NCI-H345 treated with DMSO at 0.1 percent for 48 hours (cell line): ENCODE data around the gene TNFAIP8.
A peak's percentile ranks its signal among the peaks of the same experiment; 100 is the strongest.

Experiments
- DNase-seq: peaks from one replicate; lab custom pipeline; 2025; ENCODE audit not compliant: unreplicated experiment; lab: John Stamatoyannopoulos, UW

The TNFAIP8 gene

DNA sequence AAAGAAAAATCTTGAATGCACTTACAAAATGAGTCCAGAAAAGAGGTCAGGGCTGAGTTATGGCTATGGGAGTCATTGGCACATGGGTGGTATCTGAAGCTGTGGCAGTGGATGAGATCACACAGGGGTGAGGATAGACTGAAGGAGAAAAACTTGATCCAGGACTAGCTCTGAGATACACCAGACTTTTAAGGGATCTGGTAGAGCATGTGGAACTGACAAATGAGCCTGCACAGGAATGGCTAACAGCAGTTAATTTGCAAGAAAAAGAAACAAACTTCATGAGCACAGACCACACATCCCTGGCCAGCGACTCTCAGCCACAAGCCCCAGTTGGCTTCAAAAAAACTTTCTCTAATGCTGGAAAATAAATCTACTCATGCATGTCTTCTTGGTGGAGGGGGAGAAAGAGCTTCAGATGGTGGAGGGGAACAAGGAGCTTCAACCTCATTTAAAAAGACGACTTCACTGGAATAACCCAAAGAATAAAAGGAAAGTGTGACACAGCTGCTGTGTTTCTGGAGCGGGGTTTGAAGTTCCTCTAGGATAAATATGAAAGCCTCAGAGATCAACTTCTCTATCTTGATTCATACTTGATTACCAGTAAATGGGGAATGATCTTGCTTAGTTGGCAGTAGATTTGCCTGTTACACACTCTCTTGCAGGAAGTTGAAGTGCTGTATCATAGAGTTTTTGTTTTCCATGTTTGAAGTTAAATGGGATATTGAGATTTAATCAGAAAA, 33.6 kb downstream of the TNFAIP8 start:
- DNase-seq: no peak

DNA sequence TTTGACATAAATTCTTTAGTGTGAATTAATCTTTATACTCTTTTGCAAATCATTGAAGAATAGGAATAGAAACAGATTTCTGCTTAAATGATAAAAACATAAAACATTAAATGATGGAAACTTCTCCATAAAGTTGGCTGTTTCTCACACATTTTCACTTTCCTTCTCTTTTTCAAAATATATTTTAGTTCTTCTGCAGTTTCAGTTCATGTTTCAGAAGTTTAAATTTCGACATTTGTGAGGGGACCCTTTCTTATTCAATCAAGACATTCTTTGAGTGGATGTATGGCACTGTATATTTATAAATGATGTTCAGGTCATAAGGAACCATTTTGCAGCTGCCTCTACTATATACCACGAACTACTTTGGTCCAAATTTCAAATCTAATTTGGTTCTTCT, 34.6 kb downstream of the TNFAIP8 start:
- DNase-seq: no peak

DNA sequence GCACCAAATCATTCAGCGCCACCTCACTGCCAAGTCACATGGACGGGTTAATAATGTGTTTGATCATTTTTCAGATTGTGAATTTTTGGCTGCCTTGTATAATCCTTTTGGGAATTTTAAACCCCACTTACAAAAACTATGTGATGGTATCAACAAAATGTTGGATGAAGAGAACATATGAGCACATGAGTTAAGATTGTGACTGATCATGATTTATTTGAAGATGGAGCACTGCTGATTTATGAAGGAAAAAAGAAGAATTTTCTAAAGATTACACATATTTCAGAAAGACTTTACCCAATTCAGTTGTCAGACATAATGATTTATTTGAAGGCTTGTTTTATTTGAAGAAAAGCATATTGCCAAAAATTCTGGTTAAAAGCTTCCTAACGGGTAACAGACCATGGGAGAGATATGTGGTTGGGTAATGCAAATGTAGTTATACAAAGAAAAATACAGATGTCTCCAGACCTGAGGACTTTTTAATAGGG, 37.4 kb downstream of the TNFAIP8 start:
- DNase-seq: no peak

DNA sequence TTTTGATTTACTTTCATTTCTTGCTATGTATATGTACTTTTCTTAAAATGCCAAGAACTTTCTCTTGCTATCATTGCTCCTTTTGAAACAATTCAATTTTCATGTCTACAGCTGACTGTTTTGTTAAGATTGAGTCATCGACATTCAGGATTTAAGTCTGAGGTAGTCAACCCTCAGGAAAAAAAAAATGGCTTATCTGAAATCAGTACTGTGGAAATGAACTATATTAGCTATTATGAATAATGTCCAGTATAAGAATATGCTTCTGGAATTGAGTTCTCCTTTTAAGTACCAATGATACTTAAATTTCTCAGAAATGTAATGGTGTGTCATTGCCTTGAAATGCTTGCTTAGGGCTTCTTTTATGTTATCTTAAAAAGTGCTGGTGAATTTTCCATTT, 37.9 kb downstream of the TNFAIP8 start:
- DNase-seq: no peak

DNA sequence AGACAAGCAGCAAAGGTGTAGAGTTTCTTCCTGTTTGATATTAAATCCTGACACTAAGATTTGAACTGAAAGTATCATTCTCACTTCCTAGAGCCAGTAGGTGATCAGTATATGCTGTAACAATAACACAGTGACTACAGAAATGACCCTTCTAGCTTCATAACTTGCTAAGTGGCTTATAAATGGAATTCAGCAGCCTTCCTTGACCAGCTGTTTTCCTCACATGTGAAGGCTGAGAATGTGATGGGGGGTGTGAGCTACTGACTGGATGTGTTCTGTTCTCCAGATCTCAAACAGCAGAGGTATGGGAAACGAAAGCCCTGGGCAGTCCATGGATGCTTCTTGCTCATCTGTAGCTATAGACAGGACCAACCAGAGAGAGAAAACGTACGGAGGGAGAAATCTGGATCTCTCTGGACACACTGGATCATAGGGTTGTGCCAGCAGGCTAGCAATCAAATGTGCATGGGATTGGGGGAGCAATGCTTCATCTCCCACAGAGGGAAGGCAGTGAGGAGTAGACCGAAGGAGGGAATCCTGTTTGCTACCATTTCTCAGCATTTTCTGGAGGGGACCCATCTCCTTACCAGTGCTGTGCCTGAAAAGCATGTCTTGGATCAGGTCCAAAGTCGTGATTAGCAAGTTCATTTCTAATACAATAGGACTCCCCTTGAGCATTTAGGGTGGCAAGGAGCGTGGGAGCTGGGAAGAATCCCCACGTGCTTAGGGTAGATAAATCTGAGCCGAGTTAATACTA, 39.4 kb downstream of the TNFAIP8 start:
- DNase-seq: no peak

DNA sequence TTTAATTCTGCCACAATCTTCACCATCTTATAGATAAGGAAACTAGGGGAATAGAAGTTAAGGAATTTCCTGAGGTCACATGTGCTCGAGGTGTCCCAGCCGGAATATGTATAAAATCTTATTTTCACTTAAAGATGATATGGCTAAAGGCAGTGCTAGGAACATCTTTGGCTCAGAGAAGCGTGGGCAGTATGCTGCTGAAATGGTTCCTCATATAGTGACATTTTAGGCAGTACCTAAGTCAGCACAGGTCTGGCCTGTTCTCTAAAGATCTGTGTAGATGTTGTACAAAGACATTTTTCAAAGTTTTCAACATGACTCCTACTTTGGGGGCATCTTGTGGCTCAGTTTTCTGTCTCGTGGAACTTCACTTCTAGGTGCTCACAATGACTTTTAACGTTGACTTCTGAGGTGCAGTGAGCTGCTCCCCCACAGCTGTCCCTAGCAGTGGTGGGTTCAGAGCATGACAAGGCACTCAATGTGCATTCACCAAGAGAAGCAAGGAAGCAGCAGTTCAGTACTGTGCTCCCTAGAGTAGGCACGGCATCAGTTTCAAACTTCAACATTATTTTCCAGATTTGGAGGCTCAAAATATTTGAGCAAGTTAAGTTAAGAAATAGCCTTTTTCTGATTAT, 40.3 kb downstream of the TNFAIP8 start:
- DNase-seq: no peak

DNA sequence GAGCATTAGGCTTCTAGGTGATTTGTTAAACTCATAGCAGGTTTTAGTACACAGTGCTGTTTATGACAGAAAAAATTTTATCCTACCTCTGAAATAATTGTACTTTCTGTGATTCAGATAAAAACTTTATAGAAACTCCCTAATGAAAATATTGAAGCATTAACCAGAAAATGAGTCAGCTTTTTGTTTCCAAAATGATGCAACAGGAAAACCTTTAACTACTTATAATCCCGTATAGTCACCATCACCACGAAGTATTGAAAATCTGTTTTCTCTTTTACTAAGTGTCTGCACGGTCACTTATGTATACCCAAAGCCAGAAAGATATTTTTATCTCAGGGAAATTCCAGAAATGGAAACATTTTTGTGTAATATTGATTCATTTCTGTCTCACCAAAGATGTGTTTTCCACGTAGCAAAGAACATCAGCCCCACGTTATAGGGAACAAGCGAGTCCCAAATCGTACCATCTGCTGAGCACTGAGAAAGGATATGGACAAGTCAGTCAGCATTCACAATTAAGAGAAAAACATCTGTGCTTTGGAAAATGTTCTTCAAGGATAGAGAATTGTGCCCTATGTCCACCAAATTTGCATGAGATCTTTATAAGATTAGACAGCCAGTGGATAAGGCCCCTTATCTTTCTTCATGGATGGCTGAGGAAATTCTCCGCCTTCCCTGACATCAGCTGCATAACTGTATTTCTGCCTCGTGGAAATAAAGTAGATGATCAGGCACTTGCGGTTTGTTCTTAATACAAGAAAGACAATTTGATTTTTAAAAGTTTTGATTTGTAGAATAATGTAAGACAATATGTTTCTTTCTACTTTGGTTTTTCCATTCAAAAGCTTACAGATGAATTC, 41.9 kb downstream of the TNFAIP8 start:
- DNase-seq: no peak

DNA sequence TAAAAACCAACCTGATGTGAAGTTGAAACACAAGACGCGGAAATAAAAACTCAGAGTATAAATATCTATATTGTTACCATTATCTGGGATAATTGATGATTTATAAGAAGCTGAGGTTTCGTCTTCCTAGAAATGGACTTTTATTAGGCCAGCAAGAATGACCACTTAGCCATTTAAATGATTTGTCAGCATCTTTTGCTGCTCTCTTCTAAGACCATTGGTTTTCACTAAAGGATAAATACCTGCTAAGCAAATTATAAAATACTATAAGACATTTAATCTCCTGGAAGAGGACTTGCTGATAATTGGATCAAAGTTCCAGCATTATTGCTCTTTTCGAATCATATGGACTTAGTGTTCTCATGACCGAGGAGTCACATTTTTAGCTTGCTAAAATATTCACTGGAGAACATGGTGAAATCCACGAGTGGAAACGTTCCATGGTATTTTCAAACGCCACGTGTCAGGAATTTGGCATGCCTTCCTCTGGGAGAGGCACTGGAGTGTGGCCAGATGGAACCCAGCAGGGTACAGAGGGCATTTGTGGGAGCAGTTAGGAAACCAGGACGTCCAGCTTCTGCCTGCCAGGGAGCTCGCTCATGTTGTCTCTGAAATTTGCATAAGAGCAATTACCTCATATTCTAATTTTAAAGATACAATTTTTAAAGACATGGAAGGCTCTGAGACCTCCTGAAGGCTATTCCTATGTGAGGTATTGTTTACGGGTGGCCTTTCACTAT, 43.1 kb downstream of the TNFAIP8 start:
- DNase-seq: no peak

DNA sequence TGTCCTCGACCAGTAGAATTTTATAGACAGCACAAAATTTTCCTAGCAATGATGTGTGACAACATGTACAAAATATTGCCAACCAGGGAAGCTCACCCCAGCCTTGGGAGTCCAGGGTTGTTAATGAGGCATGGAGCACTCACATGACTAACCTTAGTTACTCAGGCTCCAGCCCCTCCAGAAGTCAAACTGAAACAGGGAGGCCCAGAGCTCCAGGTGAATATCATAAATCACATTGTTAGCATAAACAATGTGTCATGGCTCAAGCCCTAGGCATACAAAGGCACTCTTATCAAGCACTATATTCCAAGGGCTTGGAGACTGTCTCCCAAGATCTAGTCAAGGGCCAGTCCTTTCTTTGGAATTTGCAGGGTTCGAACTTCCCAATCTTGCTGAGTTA, 44.4 kb downstream of the TNFAIP8 start:
- DNase-seq: no peak

DNA sequence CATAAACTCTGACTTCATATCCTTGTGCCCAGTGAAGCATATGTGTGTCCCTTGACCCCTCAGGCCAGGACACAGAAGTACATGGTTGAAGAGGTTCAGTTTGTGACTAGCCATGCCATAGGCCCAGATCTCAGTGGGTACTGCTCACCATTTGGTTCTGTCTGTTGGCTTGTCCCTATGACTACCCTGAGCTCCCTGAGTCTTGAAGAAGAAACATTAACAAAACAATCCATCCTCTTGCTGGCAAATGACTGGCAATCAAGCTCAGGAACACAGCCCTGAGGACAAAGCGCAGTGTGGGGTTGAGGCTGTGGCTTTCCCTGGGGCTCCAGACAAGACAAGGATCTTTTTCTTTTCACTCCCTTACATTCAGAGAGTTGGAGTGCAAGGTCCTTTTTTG, 46.3 kb downstream of the TNFAIP8 start:
- DNase-seq: no peak

DNA sequence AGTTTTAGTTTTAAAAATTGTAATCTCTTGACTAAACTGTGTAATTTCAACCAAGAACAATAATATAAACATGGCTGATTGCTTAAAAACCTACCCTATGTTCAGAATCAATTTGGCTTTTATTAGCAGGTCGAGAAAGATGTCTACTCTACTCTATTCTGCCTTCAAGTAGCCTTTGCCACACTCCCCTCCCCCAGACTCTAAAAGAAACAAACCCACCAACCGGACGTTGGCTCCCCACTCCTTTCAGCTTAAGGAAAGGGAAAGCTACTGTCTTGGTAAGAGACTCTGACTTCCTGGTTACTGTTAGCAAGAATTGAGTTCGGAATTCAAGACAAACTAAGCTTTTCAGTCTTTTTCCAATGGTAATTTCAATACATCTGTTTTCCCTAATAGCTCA, 46.7 kb downstream of the TNFAIP8 start:
- no peak for DNase-seq

DNA sequence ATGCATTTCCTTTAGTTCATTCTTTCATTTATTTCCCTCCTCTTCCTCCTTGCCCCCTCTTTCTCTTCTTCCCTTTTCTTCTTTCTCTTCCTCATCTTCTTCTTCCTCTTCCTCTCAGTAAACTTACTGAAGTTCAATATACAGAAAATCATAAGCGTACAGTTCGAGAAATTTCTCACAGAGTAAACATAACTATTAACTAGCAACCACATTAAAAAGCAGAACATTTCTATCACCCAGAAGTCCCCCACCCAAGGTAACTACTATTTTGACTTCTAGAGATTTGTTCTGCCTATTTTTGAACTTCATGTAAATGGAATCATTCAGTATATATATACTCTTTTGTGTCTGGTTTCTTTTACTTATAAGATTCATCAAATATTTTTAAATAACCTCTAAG, 48.2 kb downstream of the TNFAIP8 start:
- no peak for DNase-seq

DNA sequence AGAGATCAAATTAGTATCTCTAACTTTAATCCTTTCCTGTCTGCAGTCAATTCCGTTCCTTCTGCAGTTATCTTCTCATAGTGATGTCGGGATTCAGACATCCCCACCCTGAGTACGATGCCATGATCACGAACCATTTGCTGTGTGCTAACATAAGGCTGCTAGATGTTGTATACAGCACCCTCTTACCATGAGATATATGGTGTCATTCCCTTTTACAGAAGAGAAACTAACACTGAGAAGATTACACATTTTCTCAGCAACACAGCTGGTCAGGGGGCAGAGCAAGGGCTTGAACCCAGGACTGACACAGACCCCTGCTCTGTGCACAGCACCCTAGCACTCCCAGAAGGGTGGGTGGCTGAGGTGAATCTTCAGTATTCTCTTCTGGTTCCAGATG, 49.6 kb downstream of the TNFAIP8 start:
- no peak for DNase-seq

DNA sequence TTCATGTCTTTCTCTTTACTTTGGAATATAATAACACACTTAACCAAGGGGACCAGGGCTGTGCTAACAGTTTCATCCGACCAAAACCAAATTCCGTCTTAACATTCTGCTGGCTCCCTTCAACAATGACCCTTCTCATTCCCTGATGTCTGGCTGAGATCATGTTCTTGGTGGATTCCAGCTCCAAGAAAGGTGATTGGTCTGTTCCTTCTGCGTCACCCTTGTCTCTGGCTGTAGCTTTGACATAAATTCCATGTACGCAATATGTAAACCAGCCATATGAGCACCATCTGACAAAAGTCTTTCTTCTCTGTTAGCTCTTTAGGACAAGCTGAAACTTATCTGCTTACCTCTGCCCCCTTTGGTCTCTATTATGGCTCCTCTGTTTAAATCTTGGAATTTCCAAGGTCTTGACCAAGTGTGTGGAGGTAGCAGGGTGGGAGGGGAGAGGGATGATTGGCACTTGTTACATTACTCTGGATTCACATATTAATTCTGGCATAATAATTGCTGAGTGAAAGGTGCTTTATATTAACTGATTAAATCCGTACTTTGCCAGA, 50.8 kb downstream of the TNFAIP8 start:
- DNase-seq: no peak

DNA sequence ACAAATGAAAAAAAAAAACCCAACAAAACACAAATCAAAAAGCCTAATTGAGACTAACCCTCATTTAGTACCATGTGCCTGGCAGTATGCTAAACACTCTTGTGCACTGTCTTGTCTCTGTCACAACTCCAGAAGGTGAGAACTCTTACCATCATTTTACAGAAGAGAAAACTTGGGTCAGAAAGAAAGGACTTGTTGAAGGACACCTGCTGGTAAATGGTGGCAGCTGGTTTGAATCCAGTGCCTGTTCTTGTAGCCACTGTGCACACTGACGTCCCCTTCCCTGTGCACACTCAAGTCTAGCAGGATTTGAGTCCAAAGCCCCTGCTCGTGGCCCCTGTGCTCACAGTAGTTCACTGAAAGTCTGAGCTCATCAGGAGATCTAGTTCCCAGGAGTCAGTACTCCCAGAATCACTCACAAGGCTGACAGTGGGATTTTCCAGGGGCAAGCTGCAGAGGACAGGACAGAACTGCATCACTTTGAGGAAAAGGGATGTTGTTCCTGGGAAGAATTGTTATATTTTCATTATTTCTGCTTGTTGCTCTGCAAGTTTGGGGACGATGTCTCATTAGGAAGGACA, 53.5 kb downstream of the TNFAIP8 start:
- DNase-seq: no peak

DNA sequence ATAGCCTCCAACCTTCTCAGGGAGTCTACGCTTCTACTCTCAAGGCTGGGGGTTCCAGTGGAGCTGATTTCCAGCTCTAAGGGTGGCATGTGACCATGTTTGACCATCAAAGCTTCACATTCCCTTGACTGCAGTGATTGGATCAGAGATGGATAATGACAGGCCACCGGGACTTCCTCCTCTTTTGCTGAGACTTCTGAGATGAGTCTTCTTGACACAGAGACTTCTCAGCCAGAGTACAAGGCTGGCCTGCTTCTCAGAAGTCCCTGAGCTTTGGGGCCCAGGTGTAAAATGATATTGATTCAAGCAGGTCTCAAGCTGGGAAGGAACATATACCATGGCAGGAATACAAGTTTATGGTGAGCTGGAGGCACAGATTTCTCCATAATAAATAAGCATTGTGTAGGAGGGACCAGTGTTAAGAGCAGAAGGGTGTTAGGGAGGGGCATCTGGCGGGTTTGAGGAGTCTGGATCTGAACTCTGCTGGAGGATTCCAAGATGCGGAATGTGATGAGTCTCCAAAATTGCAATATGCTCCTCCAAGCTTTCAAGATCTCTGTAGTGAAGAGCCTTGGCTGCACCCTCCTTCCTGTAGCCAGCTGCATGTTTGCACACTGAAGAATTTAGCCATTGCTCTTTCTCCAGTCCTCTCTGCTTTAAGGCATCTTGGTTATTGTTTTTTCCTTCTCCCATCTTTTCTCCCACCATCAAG, 54.8 kb downstream of the TNFAIP8 start:
- no peak for DNase-seq

DNA sequence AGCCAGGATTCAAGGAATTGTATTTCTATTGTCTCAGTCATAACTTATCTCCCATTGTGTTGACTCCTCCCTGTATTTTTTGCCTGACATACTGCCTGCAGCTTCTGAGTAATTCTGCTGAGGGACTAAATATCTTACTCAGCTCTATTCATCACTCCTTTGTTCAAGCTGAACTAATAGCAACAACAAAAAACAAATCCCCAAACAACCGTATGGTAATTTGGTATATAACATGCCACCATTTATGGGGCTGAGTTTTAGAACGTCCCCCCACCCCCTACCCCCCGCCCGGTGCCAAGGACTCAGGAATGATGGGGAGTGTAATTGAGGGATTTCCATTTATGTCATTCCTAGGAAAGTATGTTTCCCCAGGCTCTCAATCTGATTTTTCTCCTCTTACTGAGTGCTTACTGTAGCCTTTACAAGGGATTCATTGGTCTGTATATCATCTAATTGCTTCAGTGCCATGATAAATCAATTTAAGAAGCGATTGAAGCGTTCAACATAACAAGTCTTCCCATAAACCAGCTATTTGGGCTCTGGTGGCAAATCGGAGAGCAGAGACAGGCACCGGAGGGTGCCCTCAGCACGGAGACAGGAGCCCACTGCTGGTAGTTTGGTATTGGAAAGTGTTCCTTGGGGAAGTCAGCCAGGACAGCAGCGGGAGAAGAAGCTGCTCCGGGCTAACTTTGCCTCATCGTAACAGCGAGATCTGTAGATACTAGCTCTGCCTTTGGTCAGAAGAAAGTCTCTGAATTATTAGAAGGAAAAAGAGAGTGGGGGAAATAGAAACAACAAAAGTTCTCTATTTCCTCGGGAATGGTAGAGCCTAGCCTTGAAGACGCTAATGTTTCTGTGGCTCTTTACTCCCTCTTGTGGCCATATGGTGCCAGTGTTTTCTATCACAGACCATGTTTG, 55.8 kb downstream of the TNFAIP8 start:
- DNase-seq: peak; percentile 54
